Measurements from ENCODE around the gene SHOC2. TPM values are rescaled to one million over a fixed set of nuclear protein-coding genes. Genes with fewer than 3 reads are reported as not detected.

Gene SHOC2
- total RNA-seq, 1 experiment from 2014 or later: 59.8 TPM

DNA sequence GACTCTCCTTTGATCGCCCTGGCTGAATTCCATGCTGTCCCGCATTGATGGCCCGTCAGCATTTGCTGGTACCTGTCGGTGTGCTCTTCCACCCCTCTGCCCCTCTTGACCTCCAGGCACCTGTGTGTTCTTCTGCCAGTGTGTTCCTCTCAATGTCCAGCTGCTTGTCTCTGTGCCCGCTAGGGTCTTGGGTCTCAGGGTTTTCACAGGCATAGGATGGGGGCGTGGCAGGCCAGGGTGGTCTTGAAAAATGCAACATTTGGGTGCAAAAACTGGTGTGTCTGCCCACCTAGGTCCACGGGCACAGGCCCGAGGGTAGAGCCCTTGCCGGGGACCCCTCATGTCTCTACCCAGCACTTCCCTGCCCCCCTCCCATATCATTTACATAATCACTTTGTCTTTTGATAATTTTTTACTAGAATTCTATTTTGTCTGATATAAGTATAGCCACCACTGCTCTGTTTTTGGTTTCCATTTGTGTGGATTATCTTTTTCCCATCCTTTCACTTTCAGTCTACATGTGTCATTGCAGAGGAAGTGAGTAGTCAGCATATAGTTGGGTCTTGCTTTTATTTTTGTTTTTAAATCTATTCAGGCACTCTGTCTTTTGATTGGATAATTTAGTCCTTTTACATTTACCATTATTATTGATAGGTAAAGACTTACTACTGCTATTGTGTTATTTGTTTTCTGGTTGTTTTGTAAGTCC, 110.8 kb downstream of the SHOC2 start:
- Mint-ChIP-seq H3K36me3 (ENCODE audit: insufficient read depth, unreplicated experiment) (peaks cover 14% of the 10 kb centered on the region), H3K9me3 (ENCODE audit: unreplicated experiment) (peaks cover 8% of the 10 kb centered on the region), H3K27ac (ENCODE audit: low read depth, unreplicated experiment) (no peak overlapping the region), H3K4me3 (ENCODE audit: unreplicated experiment) (no peak overlapping the region), H3K4me1 (ENCODE audit: insufficient read depth, unreplicated experiment) (peaks cover 8% of the 10 kb centered on the region), H3K27me3 (ENCODE audit: insufficient read depth, unreplicated experiment) (no peaks in the 10 kb centered on the region)
- CTCF ChIA-PET: no interaction called here
- no TSS peak for BruUV-seq (replicated peaks)
- POLR2A ChIA-PET: no interaction called here
- DNase-seq (ENCODE audit: unreplicated experiment): no peak
- intact Hi-C loops (cut with micrococcal nuclease): no loop called here
- TF ChIP-seq, protein P1, sequence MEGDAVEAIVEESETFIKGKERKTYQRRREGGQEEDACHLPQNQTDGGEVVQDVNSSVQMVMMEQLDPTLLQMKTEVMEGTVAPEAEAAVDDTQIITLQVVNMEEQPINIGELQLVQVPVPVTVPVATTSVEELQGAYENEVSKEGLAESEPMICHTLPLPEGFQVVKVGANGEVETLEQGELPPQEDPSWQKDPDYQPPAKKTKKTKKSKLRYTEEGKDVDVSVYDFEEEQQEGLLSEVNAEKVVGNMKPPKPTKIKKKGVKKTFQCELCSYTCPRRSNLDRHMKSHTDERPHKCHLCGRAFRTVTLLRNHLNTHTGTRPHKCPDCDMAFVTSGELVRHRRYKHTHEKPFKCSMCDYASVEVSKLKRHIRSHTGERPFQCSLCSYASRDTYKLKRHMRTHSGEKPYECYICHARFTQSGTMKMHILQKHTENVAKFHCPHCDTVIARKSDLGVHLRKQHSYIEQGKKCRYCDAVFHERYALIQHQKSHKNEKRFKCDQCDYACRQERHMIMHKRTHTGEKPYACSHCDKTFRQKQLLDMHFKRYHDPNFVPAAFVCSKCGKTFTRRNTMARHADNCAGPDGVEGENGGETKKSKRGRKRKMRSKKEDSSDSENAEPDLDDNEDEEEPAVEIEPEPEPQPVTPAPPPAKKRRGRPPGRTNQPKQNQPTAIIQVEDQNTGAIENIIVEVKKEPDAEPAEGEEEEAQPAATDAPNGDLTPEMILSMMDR (IDR thresholded peaks at IDR 0.05; ENCODE audit: unreplicated experiment): no peak

DNA sequence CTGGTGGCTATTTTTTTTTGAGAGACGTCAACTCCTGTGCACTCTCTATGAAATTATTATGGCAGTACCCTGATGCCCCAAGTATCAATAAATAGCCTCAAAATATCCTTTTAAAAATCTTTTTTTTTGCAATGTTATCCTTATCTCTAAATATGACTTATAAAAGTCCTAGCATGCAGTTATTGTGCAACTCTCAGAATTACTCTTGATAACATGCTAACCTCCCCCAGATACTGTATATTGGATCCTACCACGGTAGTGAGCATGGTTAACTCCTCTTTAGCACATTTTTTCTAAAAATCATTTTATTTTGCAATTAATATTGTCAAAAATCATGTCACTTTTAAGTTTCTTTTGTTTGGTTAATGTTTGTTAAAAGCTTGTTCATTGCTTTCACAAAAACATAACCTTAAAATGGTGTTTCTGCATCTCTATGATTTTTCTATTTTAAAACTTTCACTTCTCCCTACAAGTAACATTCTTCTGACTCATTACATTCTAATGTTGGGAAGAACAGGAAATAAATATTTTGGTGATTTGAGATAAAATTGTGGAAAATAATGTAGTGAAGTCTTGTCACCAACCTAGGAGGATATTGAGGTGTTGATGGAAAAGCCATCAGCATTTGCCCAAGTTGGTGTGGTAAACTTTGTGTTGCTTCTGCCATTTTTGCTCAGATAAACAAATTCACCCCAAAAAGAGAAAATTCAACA, 115.3 kb downstream of the SHOC2 start:
- no TSS peak for BruUV-seq (replicated peaks)
- Mint-ChIP-seq H3K27ac (ENCODE audit: low read depth, unreplicated experiment) (no peak overlapping the region), H3K27me3 (ENCODE audit: insufficient read depth, unreplicated experiment) (no peaks in the 10 kb centered on the region), H3K36me3 (ENCODE audit: insufficient read depth, unreplicated experiment) (peaks cover 17% of the 10 kb centered on the region), H3K4me1 (ENCODE audit: insufficient read depth, unreplicated experiment) (peaks cover 8% of the 10 kb centered on the region), H3K4me3 (ENCODE audit: unreplicated experiment) (no peak overlapping the region), H3K9me3 (ENCODE audit: unreplicated experiment) (peaks cover 5% of the 10 kb centered on the region)
- CTCF ChIA-PET: no interaction called here
- TF ChIP-seq, protein P1 (IDR thresholded peaks at IDR 0.05; ENCODE audit: unreplicated experiment): no peak
- intact Hi-C loops (cut with micrococcal nuclease): loop anchor here (5.0 kb wide), 1 partner anchor 112 kb away; no protein-coding TSS in a partner anchor
- DNase-seq (ENCODE audit: unreplicated experiment): no peak
- POLR2A ChIA-PET: no interaction called here

- Mint-ChIP-seq H3K27ac (ENCODE audit: low read depth, unreplicated experiment) (no peak overlapping the region), H3K36me3 (ENCODE audit: insufficient read depth, unreplicated experiment) (peaks cover 19% of the 10 kb centered on the region), H3K4me3 (ENCODE audit: unreplicated experiment) (no peak overlapping the region), H3K9me3 (ENCODE audit: unreplicated experiment) (peaks cover 8% of the 10 kb centered on the region), H3K4me1 (ENCODE audit: insufficient read depth, unreplicated experiment) (peaks cover 8% of the 10 kb centered on the region), H3K27me3 (ENCODE audit: insufficient read depth, unreplicated experiment) (no peaks in the 10 kb centered on the region)
- TF ChIP-seq, protein P1 (IDR thresholded peaks at IDR 0.05; ENCODE audit: unreplicated experiment): no peak
- CTCF ChIA-PET: no interaction called here
- intact Hi-C loops (cut with micrococcal nuclease): loop anchor here (5.0 kb wide), 1 partner anchor 113 kb away; no protein-coding TSS in a partner anchor
- no peak for DNase-seq (ENCODE audit: unreplicated experiment)
- POLR2A ChIA-PET: no interaction called here
- no TSS peak for BruUV-seq (replicated peaks)
Observed at GRCh38 chr10:111035542-111035941, 116.1 kb downstream of the SHOC2 start.

DNA sequence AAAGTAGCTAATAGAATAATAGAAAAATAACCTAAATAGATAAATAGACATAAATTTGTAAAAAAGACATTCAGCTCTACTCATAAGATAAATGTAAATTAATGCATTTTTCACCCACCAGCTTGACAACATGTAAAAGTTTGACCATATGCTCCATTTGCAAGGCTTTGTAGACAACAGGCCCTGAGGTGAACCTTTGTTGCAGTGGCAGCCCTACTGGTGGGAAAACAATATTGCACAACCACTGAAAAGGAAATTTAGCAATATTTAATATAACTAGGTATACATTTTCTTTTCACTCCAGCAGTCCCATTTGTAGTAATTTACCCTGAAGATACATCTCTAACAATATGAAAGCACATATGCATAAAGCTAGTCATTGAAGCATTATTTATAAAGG, 118.5 kb downstream of the SHOC2 start:
- peaks cover 8% of the 10 kb centered on the region for H3K4me1 Mint-ChIP-seq (ENCODE audit: insufficient read depth, unreplicated experiment)
- intact Hi-C loops (cut with micrococcal nuclease): loop anchor here (5.0 kb wide), 1 partner anchor 116 kb away; no protein-coding TSS in a partner anchor
- TF ChIP-seq, protein P1 (IDR thresholded peaks at IDR 0.05; ENCODE audit: unreplicated experiment): no peak
- no peaks in the 10 kb centered on the region for H3K27me3 Mint-ChIP-seq (ENCODE audit: insufficient read depth, unreplicated experiment)
- H3K36me3 Mint-ChIP-seq (ENCODE audit: insufficient read depth, unreplicated experiment): peaks cover 12% of the 10 kb centered on the region
- peaks cover 15% of the 10 kb centered on the region for H3K9me3 Mint-ChIP-seq (ENCODE audit: unreplicated experiment)
- H3K27ac Mint-ChIP-seq (ENCODE audit: low read depth, unreplicated experiment): no peak overlapping the region
- POLR2A ChIA-PET: interaction anchor here (0.6 to 1.0 kb wide), 2 partner anchors 22 to 351 kb away, joined by 3 to 4 read pairs; no protein-coding TSS in a partner anchor
- H3K4me3 Mint-ChIP-seq (ENCODE audit: unreplicated experiment): no peak overlapping the region
- BruUV-seq (replicated peaks): no TSS peak
- CTCF ChIA-PET: no interaction called here
- DNase-seq (ENCODE audit: unreplicated experiment): peak; percentile 13
